OCI-LY1 (cell line): ENCODE results near the gene KCNMA1.

Experiments
- H2AFZ ChIP-seq: fragments of 200-600 bp; sonication (generic), shearing (Covaris generic); 2 replicates; pipeline ENCODE4 v1.6.0; 2014; ENCODE audit warnings: antibody characterized with exemption, mild to moderate bottlenecking, low read length
- H3F3A ChIP-seq: fragments of 200-600 bp; sonication (generic), shearing (Covaris generic); 2 replicates; pipeline ENCODE4 v1.6.0; 2014; ENCODE audit warnings: mild to moderate bottlenecking, antibody characterized with exemption, low read length, moderate library complexity; ENCODE audit not compliant: insufficient read depth
- H3K27ac ChIP-seq: fragments of 200-600 bp; sonication (generic); 2 replicates; pipeline ENCODE4 v1.5.1; 2014; ENCODE audit warnings: low read length, mixed run types, mild to moderate bottlenecking, low read depth; ENCODE audit not compliant: poor library complexity, severe bottlenecking
- H3K27me3 ChIP-seq: fragments of 200-600 bp; sonication (generic); 2 replicates; pipeline ENCODE4 v1.6.0; 2014; ENCODE audit warnings: antibody characterized with exemption, mild to moderate bottlenecking, low read length, moderate library complexity; ENCODE audit not compliant: insufficient read depth
- H3K36me3 ChIP-seq: fragments of 200-600 bp; sonication (generic); 2 replicates; pipeline ENCODE4 v1.6.1; 2014; ENCODE audit warnings: mild to moderate bottlenecking, antibody characterized with exemption, low read length, moderate library complexity, mixed read lengths; ENCODE audit not compliant: insufficient read depth
- H3K4me1 ChIP-seq: fragments of 200-600 bp; sonication (generic); 2 replicates; pipeline ENCODE4 v1.5.1; 2014; ENCODE audit warnings: mild to moderate bottlenecking, low read length, moderate library complexity; ENCODE audit not compliant: insufficient read depth, severe bottlenecking
- H3K4me2 ChIP-seq: fragments of 200-600 bp; sonication (generic), shearing (Covaris generic); 2 replicates; pipeline ENCODE4 v1.6.1; 2014; ENCODE audit warnings: low read length
- H3K4me3 ChIP-seq: fragments of 200-600 bp; sonication (generic); 2 replicates; pipeline ENCODE4 v1.5.1; 2014; ENCODE audit warnings: low read length, low read depth, mild to moderate bottlenecking, mixed read lengths; ENCODE audit not compliant: poor library complexity, severe bottlenecking
- H3K79me2 ChIP-seq: fragments of 200-600 bp; shearing (Covaris generic); 2 replicates; pipeline ENCODE4 v1.6.1; 2016; ENCODE audit warnings: mixed run types, low read length, mixed read lengths; ENCODE audit not compliant: insufficient read depth
- H3K9ac ChIP-seq: fragments of 200-600 bp; sonication (generic), shearing (Covaris generic); 2 replicates; pipeline ENCODE4 v1.6.1; 2014; ENCODE audit warnings: mild to moderate bottlenecking, low read length, mixed read lengths
- H3K9me2 ChIP-seq: fragments of 200-600 bp; sonication (generic), shearing (Covaris generic); 2 replicates; pipeline ENCODE4 v1.6.1; 2014; ENCODE audit warnings: low read depth, mild to moderate bottlenecking, low read length, mixed read lengths
- H3K9me3 ChIP-seq: fragments of 200-600 bp; shearing (Covaris generic); 2 replicates; pipeline ENCODE4 v1.6.1; 2014; ENCODE audit warnings: low read length, mixed read lengths
- H4K20me1 ChIP-seq: fragments of 200-600 bp; sonication (generic), shearing (Covaris generic); 2 replicates; pipeline ENCODE4 v1.6.0; 2016; ENCODE audit warnings: mild to moderate bottlenecking, low read length; ENCODE audit not compliant: insufficient read depth
- CTCF ChIP-seq: fragments of 200-600 bp; sonication (generic), shearing (Covaris generic); IDR thresholded peaks from 2 replicates; pipeline ENCODE4 v1.5.1; 2017; ENCODE audit warnings: mild to moderate bottlenecking, antibody characterized with exemption, low read length, moderate library complexity, mixed read lengths
- EZH2 ChIP-seq: fragments of 200-600 bp; sonication (generic), shearing (Covaris generic); IDR thresholded peaks from 2 replicates; pipeline ENCODE4 v1.8.0; 2017; ENCODE audit warnings: borderline replicate concordance, mixed run types, mild to moderate bottlenecking, antibody characterized with exemption, low read length, moderate library complexity, mixed read lengths

KCNMA1 gene

GRCh38 chr10:77201135-77202106 lies 436.2 kb downstream of the KCNMA1 start:
- Histone ChIP-seq H3K27me3 (no peaks in the 10 kb centered on the region), H3K4me3 (no peak overlapping the region), H2AFZ (no peak overlapping the region), H3K36me3 (no peaks in the 10 kb centered on the region), H3K9me3 (no peaks in the 10 kb centered on the region), H3K4me1 (no peaks in the 10 kb centered on the region), H3K4me2 (no peak overlapping the region), H3K9me2 (no peaks in the 10 kb centered on the region), H3K79me2 (no peaks in the 10 kb centered on the region), H3K9ac (no peak overlapping the region), H3F3A (no peaks in the 10 kb centered on the region), H3K27ac (no peak overlapping the region), H4K20me1 (no peaks in the 10 kb centered on the region)
- TF ChIP-seq EZH2 (no peak), CTCF (no peak)

GRCh38 chr10:77197544-77197943 lies 440.1 kb downstream of the KCNMA1 start:
- Histone ChIP-seq H3K9me3 (no peaks in the 10 kb centered on the region), H3F3A (no peaks in the 10 kb centered on the region), H4K20me1 (no peaks in the 10 kb centered on the region), H3K9ac (no peak overlapping the region), H3K27ac (no peak overlapping the region), H3K79me2 (no peaks in the 10 kb centered on the region), H3K27me3 (no peaks in the 10 kb centered on the region), H3K4me1 (no peaks in the 10 kb centered on the region), H3K36me3 (no peaks in the 10 kb centered on the region), H3K9me2 (no peaks in the 10 kb centered on the region), H3K4me3 (no peak overlapping the region), H2AFZ (no peak overlapping the region), H3K4me2 (no peak overlapping the region)
- TF ChIP-seq EZH2, result no peak
- no peak for TF ChIP-seq CTCF

GRCh38 chr10:77196614-77197013 lies 441.0 kb downstream of the KCNMA1 start:
- H3K9ac ChIP-seq, result no peak overlapping the region
- H3K27me3 ChIP-seq, result no peaks in the 10 kb centered on the region
- H3K36me3 ChIP-seq, result no peaks in the 10 kb centered on the region
- no peak overlapping the region for H3K4me2 ChIP-seq
- H4K20me1 ChIP-seq, result no peaks in the 10 kb centered on the region
- no peaks in the 10 kb centered on the region for H3K9me3 ChIP-seq
- H3F3A ChIP-seq, result no peaks in the 10 kb centered on the region
- H3K27ac ChIP-seq, result no peak overlapping the region
- H2AFZ ChIP-seq, result no peak overlapping the region
- H3K4me3 ChIP-seq, result no peak overlapping the region
- no peaks in the 10 kb centered on the region for H3K9me2 ChIP-seq
- TF ChIP-seq CTCF (no peak), EZH2 (no peak)
- no peaks in the 10 kb centered on the region for H3K4me1 ChIP-seq
- H3K79me2 ChIP-seq, result no peaks in the 10 kb centered on the region
